ENCODE results near the gene PASK. TPM values are rescaled to one million over a fixed set of nuclear protein-coding genes. Genes with fewer than 3 reads are reported as not detected.

Gene PASK
- total RNA-seq, 1 experiment from 2014 or later = 45.8 TPM

DNA sequence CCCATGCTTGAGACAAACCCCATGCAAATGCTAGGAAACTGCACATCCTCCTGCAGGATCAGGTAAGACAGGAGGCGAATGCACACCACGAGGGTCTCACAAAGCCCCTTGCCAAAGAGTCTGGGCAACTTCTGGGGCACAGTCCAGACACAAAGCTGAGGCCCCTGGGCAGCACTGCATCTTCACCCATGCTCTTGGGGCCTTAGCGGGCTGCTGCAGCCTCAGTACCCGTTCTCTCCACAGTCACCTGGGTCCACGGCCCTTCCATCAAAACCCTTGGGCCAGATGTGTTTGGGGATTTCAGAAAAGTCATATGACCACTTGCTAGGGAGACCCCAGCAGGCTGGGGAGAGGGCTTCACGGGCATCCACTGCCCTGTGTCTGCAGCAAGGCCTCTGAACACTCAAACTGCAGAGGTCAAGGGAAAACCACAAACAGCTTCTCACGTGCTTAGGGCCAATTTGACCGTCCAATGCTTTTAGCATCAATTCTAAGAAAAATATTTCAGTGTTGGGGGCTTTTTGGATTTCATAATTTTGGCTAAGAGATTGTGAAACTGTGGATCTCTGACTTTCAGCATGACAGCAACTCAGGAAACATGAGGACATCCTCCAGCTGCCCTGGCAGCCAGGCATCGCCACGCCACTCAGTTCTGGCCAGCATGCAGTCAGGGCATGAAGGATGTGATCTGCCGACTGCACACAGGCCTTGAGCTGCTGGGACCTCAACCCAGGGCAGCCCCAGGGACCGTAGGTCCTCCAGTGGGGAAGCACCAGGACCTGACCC is 20.0 kb downstream of the PASK start:
- no peak for ATAC-seq
- peaks cover 0 to 2% of the 10 kb centered on the region in 2 experiments; a peak in 2 of 4 replicates for H3K36me3 ChIP-seq (ENCODE audit: control insufficient read depth in 1 of 2, insufficient read depth in 2 of 2, low read length in 2 of 2)

More for the DNA sequence above, 20.0 kb downstream of the PASK start:
- POLR2A ChIA-PET = no interaction called here
- TF ChIP-seq SIN3A (IDR thresholded peaks at IDR 0.05; ENCODE audit: low read depth) (no peak), YY1 (IDR thresholded peaks at IDR 0.05; ENCODE audit: extremely low read depth, insufficient replicate concordance, low read depth, low read length) (no peak), EGR1 (IDR thresholded peaks at IDR 0.05; ENCODE audit: low read depth) (no peak), EZH2 (IDR thresholded peaks at IDR 0.05) (no peak), ATF3 (IDR thresholded peaks at IDR 0.05) (no peak), RAD21 (IDR thresholded peaks at IDR 0.05; ENCODE audit: low read depth) (no peak), ZBTB33 (IDR thresholded peaks at IDR 0.05; ENCODE audit: extremely low read depth, insufficient replicate concordance, low read length) (no peak), SP1 (IDR thresholded peaks at IDR 0.05; ENCODE audit: low read depth) (no peak), CBX3 (IDR thresholded peaks at IDR 0.05; ENCODE audit: low read depth) (no peak), JUND (IDR thresholded peaks at IDR 0.05) (no peak), ZNF274 (IDR thresholded peaks at IDR 0.05; ENCODE audit: low read depth, low read length) (no peak), ELF1 (IDR thresholded peaks at IDR 0.05; ENCODE audit: borderline replicate concordance, low read depth) (no peak), EZH2phosphoT487 (IDR thresholded peaks at IDR 0.05; ENCODE audit: borderline replicate concordance) (no peak), POLR2AphosphoS5 (IDR thresholded peaks at IDR 0.05; ENCODE audit: low read depth, low read length) (no peak), REST (IDR thresholded peaks at IDR 0.05; ENCODE audit: low read depth) (no peak), TCF7L2 (IDR thresholded peaks at IDR 0.05; ENCODE audit: borderline replicate concordance, extremely low read depth, insufficient read depth, insufficient read length) (no peak)
- TF ChIP-seq, protein P1, sequence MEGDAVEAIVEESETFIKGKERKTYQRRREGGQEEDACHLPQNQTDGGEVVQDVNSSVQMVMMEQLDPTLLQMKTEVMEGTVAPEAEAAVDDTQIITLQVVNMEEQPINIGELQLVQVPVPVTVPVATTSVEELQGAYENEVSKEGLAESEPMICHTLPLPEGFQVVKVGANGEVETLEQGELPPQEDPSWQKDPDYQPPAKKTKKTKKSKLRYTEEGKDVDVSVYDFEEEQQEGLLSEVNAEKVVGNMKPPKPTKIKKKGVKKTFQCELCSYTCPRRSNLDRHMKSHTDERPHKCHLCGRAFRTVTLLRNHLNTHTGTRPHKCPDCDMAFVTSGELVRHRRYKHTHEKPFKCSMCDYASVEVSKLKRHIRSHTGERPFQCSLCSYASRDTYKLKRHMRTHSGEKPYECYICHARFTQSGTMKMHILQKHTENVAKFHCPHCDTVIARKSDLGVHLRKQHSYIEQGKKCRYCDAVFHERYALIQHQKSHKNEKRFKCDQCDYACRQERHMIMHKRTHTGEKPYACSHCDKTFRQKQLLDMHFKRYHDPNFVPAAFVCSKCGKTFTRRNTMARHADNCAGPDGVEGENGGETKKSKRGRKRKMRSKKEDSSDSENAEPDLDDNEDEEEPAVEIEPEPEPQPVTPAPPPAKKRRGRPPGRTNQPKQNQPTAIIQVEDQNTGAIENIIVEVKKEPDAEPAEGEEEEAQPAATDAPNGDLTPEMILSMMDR (IDR thresholded peaks at IDR 0.05 in 2 of 3, conservative IDR thresholded peaks at IDR 0.05 in 1 of 3; ENCODE audit: borderline replicate concordance in 1 of 3, insufficient read depth in 1 of 3, low read depth in 2 of 3, low read length in 2 of 3) = no peak
- intact Hi-C loops (cut with micrococcal nuclease) = no loop called here
- Histone ChIP-seq H3K27ac (ENCODE audit: low read depth, low read length) (no peak overlapping the region), H2AFZ (ENCODE audit: low read depth, low read length, poor library complexity, severe bottlenecking) (no peak overlapping the region), H3K4me3 (replicated peaks in 1 of 2; ENCODE audit: low read depth in 1 of 2, low read length in 2 of 2) (no peak overlapping the region), H3K4me2 (ENCODE audit: low read length) (no peak overlapping the region), H3K4me1 (ENCODE audit: control insufficient read depth in 1 of 2, insufficient read depth in 2 of 2, low read length in 2 of 2) (no peaks in the 10 kb centered on the region), H3K9me3 (ENCODE audit: control insufficient read depth in 1 of 2, insufficient read depth in 1 of 2, low read depth in 1 of 2, low read length in 2 of 2) (no peaks in the 10 kb centered on the region), H3K9me2 (ENCODE audit: insufficient read depth) (no peaks in the 10 kb centered on the region), H3K79me2 (ENCODE audit: insufficient read depth, low read length) (no peaks in the 10 kb centered on the region), H3K27me3 (ENCODE audit: insufficient read depth, low read length) (no peaks in the 10 kb centered on the region), H3K9ac (ENCODE audit: low read length) (no peak overlapping the region), H4K20me1 (ENCODE audit: insufficient read depth) (no peaks in the 10 kb centered on the region)
- RAD21 ChIA-PET (ENCODE audit: low non-redundant PET in 1 of 2, low total read pairs in 2 of 2, uncharacterized antibody in 2 of 2, unreplicated experiment in 2 of 2) = no interaction called here
- CTCF ChIA-PET = no interaction called here
- DNase-seq (ENCODE audit: low read depth, low spot score) = no peak
- no TSS peak for BruUV-seq (replicated peaks)

Data from HCT116 (cell line).